ENCODE measurements around the gene TMEM138. TPM values are rescaled to one million over a fixed set of nuclear protein-coding genes. Genes with fewer than 3 reads are reported as not detected.

TMEM138 gene
- total RNA-seq, 4 donors from 2014 or later = 44.7 to 63.5 (median 48.1) TPM

- Histone ChIP-seq H3K4me3 (peak overlapping the region in 1 of 4 donors; percentile 55), H3K4me1 (peaks cover 4 to 27% (median 15%) of the 10 kb centered on the region in 4 donors), H3K9me3 (no peaks in the 10 kb centered on the region), H3K27ac (peak overlapping the region; percentile 60 to 94 (median 80)), H3K27me3 (no peaks in the 10 kb centered on the region), H3K36me3 (peaks cover 0 to 14% (median 0%) of the 10 kb centered on the region in 3 donors)
- no peak for DNase-seq
- TF ChIP-seq CTCF (IDR thresholded peaks at IDR 0.05) (no peak), POLR2A (IDR thresholded peaks at IDR 0.05) (no peak)
These were observed 2.7 kb upstream of the TMEM138 start for GRCh38 chr11:61359516-61359915.

GRCh38 chr11:61361237-61361740, 885 bp upstream of the TMEM138 start:
- TF ChIP-seq POLR2A (IDR thresholded peaks at IDR 0.05) = no peak
- no peak for TF ChIP-seq CTCF (IDR thresholded peaks at IDR 0.05)
- peaks cover 3 to 32% (median 7%) of the 10 kb centered on the region in 4 donors for H3K4me1 ChIP-seq
- peaks cover 0 to 29% (median 0%) of the 10 kb centered on the region in 3 donors for H3K36me3 ChIP-seq
- peak overlapping the region; percentile 55 to 73 (median 59) for H3K4me3 ChIP-seq
- H3K27ac ChIP-seq = peak overlapping the region; percentile 92 to 98 (median 94)
- H3K27me3 ChIP-seq = no peaks in the 10 kb centered on the region
- no peaks in the 10 kb centered on the region for H3K9me3 ChIP-seq
- DNase-seq = no peak

- Histone ChIP-seq H3K9me3 (no peaks in the 10 kb centered on the region), H3K27me3 (no peaks in the 10 kb centered on the region), H3K27ac (peak overlapping the region; percentile 92 to 98 (median 94)), H3K4me1 (peaks cover 0 to 32% (median 2%) of the 10 kb centered on the region in 4 donors), H3K36me3 (peaks cover 0 to 38% (median 4%) of the 10 kb centered on the region in 3 donors), H3K4me3 (peak overlapping the region; percentile 55 to 73 (median 59))
- no peak for DNase-seq
- TF ChIP-seq CTCF (IDR thresholded peaks at IDR 0.05) (no peak), POLR2A (IDR thresholded peaks at IDR 0.05) (no peak)
These were observed 335 bp downstream of the TMEM138 start for GRCh38 chr11:61362542-61362875.

GRCh38 chr11:61364012-61364675, 2.0 kb downstream of the TMEM138 start:
- H3K4me1 ChIP-seq = peaks cover 0 to 32% (median 0%) of the 10 kb centered on the region in 4 donors
- H3K27me3 ChIP-seq = no peaks in the 10 kb centered on the region
- no peaks in the 10 kb centered on the region for H3K9me3 ChIP-seq
- no peak overlapping the region for H3K4me3 ChIP-seq
- H3K36me3 ChIP-seq = peaks cover 0 to 54% (median 4%) of the 10 kb centered on the region in 3 donors
- TF ChIP-seq CTCF (IDR thresholded peaks at IDR 0.05) (no peak), POLR2A (IDR thresholded peaks at IDR 0.05) (no peak)
- no peak overlapping the region for H3K27ac ChIP-seq
- no peak for DNase-seq

- no peak for DNase-seq
- peaks cover 0 to 72% (median 4%) of the 10 kb centered on the region in 3 donors for H3K36me3 ChIP-seq
- H3K4me3 ChIP-seq = no peak overlapping the region
- H3K9me3 ChIP-seq = no peaks in the 10 kb centered on the region
- H3K27me3 ChIP-seq = no peaks in the 10 kb centered on the region
- H3K27ac ChIP-seq = peak overlapping the region in 1 of 4 donors; percentile 3
- H3K4me1 ChIP-seq = peaks cover 0 to 16% (median 0%) of the 10 kb centered on the region in 4 donors
- no peak for TF ChIP-seq CTCF (IDR thresholded peaks at IDR 0.05)
- TF ChIP-seq POLR2A (IDR thresholded peaks at IDR 0.05) = no peak
These were observed 5.2 kb downstream of the TMEM138 start for GRCh38 chr11:61367406-61367805.

All from Peyer's patch (tissue), 4 donors.